Measurements from ENCODE around the gene SHROOM2. TPM values are rescaled to one million over a fixed set of nuclear protein-coding genes. Genes with fewer than 3 reads are reported as not detected.

The SHROOM2 gene
- total RNA-seq, 1 experiment from 2014 or later = 5.3 TPM

DNA sequence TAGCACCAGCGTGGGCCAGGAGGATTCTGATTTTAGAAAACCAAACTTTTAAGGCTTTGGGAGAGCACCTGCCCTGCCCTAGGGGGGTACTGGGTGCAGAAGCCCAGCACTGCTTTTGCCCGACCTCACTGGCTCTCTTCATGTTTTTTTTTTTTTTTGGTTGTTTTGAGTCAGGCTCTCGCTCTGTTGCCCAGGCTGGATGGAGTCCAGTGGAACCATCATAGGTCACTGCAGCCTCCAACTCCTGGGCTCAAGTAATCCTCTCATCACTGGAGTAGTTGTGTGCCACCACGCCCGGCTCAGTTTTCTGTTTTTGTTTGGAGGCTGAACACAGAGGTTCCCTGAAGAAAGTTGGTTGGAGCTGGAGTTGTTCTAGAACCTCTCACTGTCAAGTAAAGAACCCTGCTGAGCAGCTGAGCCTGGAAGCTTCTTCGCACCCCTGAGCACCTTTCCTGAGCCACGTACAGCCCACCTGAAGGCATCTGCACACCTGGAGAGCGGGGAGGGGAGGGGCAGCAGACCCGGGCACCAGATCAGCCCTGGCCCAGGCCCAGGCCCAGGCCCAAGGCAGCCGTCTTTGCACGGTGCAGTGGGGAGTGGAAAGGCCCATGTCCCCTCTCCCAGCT lies 49.5 kb downstream of the SHROOM2 start:
- Histone ChIP-seq H3K9me2 (ENCODE audit: insufficient read depth) (no peaks in the 10 kb centered on the region), H3K27ac (ENCODE audit: low read depth, low read length) (no peak overlapping the region), H3K36me3 (ENCODE audit: control insufficient read depth in 1 of 2, insufficient read depth in 2 of 2, low read length in 2 of 2) (no peaks in the 10 kb centered on the region), H3K4me1 (ENCODE audit: control insufficient read depth in 1 of 2, insufficient read depth in 2 of 2, low read length in 2 of 2) (no peaks in the 10 kb centered on the region), H3K9ac (ENCODE audit: low read length) (no peak overlapping the region), H3K4me2 (ENCODE audit: low read length) (no peak overlapping the region), H2AFZ (ENCODE audit: low read depth, low read length, poor library complexity, severe bottlenecking) (no peak overlapping the region), H3K9me3 (ENCODE audit: control insufficient read depth in 1 of 2, insufficient read depth in 1 of 2, low read depth in 1 of 2, low read length in 2 of 2) (no peaks in the 10 kb centered on the region), H3K79me2 (ENCODE audit: insufficient read depth, low read length) (no peaks in the 10 kb centered on the region), H3K27me3 (ENCODE audit: insufficient read depth, low read length) (no peaks in the 10 kb centered on the region), H4K20me1 (ENCODE audit: insufficient read depth) (no peaks in the 10 kb centered on the region), H3K4me3 (replicated peaks in 1 of 2; ENCODE audit: low read depth in 1 of 2, low read length in 2 of 2) (no peak overlapping the region)
- intact Hi-C loops (cut with micrococcal nuclease) = no loop called here
- ChIA-PET RAD21 (ENCODE audit: low non-redundant PET in 1 of 2, low total read pairs in 2 of 2, uncharacterized antibody in 2 of 2, unreplicated experiment in 2 of 2) (no interaction called here), CTCF (no interaction called here), POLR2A (no interaction called here)
- BruUV-seq (replicated peaks) = no TSS peak
- no peak for DNase-seq (ENCODE audit: low read depth, low spot score)
- no peak for ATAC-seq
- no peak for TF ChIP-seq EGR1 (IDR thresholded peaks at IDR 0.05; ENCODE audit: low read depth)
- no peak for TF ChIP-seq EZH2phosphoT487 (IDR thresholded peaks at IDR 0.05; ENCODE audit: borderline replicate concordance)
- TF ChIP-seq, protein P1, sequence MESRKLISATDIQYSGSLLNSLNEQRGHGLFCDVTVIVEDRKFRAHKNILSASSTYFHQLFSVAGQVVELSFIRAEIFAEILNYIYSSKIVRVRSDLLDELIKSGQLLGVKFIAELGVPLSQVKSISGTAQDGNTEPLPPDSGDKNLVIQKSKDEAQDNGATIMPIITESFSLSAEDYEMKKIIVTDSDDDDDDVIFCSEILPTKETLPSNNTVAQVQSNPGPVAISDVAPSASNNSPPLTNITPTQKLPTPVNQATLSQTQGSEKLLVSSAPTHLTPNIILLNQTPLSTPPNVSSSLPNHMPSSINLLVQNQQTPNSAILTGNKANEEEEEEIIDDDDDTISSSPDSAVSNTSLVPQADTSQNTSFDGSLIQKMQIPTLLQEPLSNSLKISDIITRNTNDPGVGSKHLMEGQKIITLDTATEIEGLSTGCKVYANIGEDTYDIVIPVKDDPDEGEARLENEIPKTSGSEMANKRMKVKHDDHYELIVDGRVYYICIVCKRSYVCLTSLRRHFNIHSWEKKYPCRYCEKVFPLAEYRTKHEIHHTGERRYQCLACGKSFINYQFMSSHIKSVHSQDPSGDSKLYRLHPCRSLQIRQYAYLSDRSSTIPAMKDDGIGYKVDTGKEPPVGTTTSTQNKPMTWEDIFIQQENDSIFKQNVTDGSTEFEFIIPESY (IDR thresholded peaks at IDR 0.05; ENCODE audit: extremely low read depth, insufficient replicate concordance, low read length) = no peak
- no peak for TF ChIP-seq RAD21 (IDR thresholded peaks at IDR 0.05; ENCODE audit: low read depth)
- TF ChIP-seq ELF1 (IDR thresholded peaks at IDR 0.05; ENCODE audit: borderline replicate concordance, low read depth) = no peak
- no peak for TF ChIP-seq YY1 (IDR thresholded peaks at IDR 0.05; ENCODE audit: extremely low read depth, insufficient replicate concordance, low read depth, low read length)
- TF ChIP-seq, protein P2, sequence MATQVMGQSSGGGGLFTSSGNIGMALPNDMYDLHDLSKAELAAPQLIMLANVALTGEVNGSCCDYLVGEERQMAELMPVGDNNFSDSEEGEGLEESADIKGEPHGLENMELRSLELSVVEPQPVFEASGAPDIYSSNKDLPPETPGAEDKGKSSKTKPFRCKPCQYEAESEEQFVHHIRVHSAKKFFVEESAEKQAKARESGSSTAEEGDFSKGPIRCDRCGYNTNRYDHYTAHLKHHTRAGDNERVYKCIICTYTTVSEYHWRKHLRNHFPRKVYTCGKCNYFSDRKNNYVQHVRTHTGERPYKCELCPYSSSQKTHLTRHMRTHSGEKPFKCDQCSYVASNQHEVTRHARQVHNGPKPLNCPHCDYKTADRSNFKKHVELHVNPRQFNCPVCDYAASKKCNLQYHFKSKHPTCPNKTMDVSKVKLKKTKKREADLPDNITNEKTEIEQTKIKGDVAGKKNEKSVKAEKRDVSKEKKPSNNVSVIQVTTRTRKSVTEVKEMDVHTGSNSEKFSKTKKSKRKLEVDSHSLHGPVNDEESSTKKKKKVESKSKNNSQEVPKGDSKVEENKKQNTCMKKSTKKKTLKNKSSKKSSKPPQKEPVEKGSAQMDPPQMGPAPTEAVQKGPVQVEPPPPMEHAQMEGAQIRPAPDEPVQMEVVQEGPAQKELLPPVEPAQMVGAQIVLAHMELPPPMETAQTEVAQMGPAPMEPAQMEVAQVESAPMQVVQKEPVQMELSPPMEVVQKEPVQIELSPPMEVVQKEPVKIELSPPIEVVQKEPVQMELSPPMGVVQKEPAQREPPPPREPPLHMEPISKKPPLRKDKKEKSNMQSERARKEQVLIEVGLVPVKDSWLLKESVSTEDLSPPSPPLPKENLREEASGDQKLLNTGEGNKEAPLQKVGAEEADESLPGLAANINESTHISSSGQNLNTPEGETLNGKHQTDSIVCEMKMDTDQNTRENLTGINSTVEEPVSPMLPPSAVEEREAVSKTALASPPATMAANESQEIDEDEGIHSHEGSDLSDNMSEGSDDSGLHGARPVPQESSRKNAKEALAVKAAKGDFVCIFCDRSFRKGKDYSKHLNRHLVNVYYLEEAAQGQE (IDR thresholded peaks at IDR 0.05; ENCODE audit: low read depth) = no peak
- TF ChIP-seq JUND (IDR thresholded peaks at IDR 0.05) = no peak
- TF ChIP-seq CEBPB (IDR thresholded peaks at IDR 0.05; ENCODE audit: low read depth) = no peak
- TF ChIP-seq SRF (IDR thresholded peaks at IDR 0.05; ENCODE audit: low read depth) = no peak
- TF ChIP-seq, protein P3, sequence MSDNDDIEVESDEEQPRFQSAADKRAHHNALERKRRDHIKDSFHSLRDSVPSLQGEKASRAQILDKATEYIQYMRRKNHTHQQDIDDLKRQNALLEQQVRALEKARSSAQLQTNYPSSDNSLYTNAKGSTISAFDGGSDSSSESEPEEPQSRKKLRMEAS (IDR thresholded peaks at IDR 0.05) = no peak
- no peak for TF ChIP-seq EZH2 (IDR thresholded peaks at IDR 0.05)
- TF ChIP-seq FOSL1 (IDR thresholded peaks at IDR 0.05; ENCODE audit: low read depth) = no peak
- TF ChIP-seq POLR2A (IDR thresholded peaks at IDR 0.05; ENCODE audit: borderline replicate concordance, extremely low read depth, insufficient read depth, insufficient read length) = no peak

Measured in HCT116 (cell line).